Measurements from ENCODE around the gene SNX5. TPM values are rescaled to one million over a fixed set of nuclear protein-coding genes. Genes with fewer than 3 reads are reported as not detected.
A peak's percentile ranks its signal among the peaks of the same experiment; 100 is the strongest.

SNX5 gene
- total RNA-seq, 2 experiments from 2014 or later: 127 to 131 TPM

DNA sequence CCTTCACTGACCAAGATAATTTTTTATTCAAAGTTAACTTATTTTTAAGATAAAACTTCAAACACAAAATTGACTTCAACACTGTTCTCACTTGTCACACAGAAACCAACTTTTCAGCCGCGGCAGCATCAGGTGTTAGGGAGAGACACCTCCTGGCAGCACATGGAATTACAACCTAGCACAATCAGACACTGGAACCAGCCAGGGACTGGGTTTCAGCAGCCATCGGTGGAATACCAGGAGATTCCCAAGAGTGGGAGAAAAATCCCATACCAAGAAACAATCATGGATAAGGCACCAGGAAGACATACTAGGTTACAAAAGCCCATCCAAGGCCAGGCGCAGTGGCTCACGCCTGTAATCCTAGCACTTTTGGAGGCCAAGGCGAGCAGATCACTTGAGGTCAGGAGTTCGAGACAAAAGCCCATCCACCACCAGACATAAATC lies 70.0 kb downstream of the SNX5 start:
- peak; percentile 56 for DNase-seq
- Mint-ChIP-seq H3K27me3 (peaks cover 42% of the 10 kb centered on the region), H3K9me3 (no peaks in the 10 kb centered on the region), H3K36me3 (no peaks in the 10 kb centered on the region), H3K4me1 (peaks cover 10% of the 10 kb centered on the region), H3K27ac (no peak overlapping the region), H3K4me3 (no peak overlapping the region)
- POLR2A ChIA-PET: no interaction called here
- ATAC-seq (ENCODE audit: low read depth): peak; percentile 53

DNA sequence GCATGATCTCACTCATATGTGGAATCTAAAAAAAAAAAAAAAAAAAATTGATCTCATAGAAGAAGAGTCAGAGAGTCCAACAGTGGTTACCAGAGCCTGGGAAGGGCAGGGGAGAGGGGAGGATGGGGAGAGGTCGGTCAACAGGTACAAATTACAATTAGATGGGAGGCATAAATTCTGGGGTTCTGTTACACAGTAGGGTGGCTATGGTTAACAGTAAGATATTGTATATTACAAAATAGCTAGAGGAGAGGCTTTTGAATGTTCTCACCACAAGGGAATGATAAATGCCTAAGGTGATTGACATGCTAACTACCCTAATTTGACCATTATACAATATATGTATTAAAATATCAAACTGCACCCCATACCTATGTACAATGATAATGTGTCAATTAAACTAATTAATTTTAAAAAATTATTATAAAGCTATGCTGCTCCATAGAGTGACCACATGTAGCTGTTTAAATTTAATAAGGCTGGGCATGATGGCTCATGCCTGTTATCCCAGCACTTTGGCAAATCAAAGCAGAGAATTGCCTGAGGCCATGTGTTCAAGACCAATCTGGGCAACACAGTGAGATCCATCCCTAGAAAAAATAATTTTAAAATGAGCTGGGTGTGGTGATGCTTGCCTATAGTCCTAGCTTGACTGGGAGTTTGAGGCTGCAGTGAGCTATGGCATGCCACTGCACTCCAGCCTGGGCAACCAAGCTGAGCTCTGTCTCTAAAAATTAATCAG lies 70.9 kb downstream of the SNX5 start:
- Mint-ChIP-seq H3K36me3 (no peaks in the 10 kb centered on the region), H3K4me1 (peaks cover 10% of the 10 kb centered on the region), H3K27me3 (peaks cover 38% of the 10 kb centered on the region), H3K27ac (no peak overlapping the region), H3K4me3 (no peak overlapping the region), H3K9me3 (no peaks in the 10 kb centered on the region)
- POLR2A ChIA-PET: interaction anchor here (0.6 kb wide), 1 partner anchor 332 kb away, joined by 4 read pairs; no protein-coding TSS in a partner anchor
- ATAC-seq (ENCODE audit: low read depth) (no peak), DNase-seq (no peak)

DNA sequence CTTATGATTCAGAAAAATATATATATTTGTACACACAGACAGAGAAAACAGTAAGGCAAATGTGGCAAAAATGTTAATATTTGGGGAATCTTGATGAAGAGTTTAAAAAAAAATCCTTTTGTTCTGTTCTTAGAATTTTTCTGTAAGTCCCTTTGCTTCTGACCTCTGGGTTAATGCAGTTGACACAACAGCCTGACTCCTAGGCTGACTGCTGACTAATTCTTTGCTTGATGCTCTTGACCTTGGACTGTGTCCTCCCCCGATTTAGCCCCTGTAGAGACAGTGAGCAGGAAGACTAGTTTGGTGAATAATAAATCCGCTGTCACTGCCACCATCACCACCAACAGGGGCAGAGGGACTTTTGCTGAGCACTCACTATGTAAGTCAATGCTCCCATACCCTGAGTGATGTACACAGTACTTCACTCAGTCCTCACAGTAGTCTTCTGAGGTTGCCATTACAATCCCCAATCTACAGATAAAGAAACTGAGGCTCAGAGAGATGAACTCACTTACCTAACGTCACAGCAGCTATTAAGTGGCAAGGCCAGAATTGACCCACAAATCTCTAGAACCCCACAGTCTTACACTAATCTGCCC lies 71.7 kb downstream of the SNX5 start:
- Mint-ChIP-seq H3K4me1 (peaks cover 10% of the 10 kb centered on the region), H3K27ac (no peak overlapping the region), H3K4me3 (no peak overlapping the region), H3K36me3 (no peaks in the 10 kb centered on the region), H3K9me3 (no peaks in the 10 kb centered on the region), H3K27me3 (peaks cover 43% of the 10 kb centered on the region)
- DNase-seq: no peak
- POLR2A ChIA-PET: no interaction called here
- no peak for ATAC-seq (ENCODE audit: low read depth)

DNA sequence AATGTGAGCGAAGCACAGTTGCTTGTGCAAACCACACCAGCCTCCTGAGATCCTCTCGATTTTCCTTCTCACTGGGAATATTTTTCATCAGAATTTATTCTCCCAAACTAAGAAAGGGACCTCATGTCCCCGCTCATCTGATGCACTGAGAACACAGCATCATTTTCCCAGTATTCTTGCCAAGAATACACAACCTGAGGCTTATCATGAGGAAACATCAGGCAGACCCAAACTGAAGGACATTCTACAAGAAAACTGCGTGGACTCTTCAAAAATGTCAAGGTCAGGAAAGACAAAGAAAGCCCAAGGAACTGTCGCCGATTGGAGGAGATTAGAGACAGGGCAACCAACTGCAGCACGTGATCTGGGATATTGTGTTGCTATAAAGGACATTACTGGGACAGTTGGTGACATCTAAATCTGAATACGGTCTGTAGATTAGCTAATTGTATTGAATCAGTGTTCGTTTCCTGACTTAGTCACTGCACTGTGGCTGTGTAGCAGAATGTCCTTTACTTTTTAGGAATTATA lies 72.3 kb downstream of the SNX5 start:
- Mint-ChIP-seq H3K4me1 (peaks cover 10% of the 10 kb centered on the region), H3K4me3 (peak overlapping the region; percentile 65), H3K9me3 (no peaks in the 10 kb centered on the region), H3K27ac (no peak overlapping the region), H3K36me3 (no peaks in the 10 kb centered on the region), H3K27me3 (peaks cover 48% of the 10 kb centered on the region)
- DNase-seq (no peak), ATAC-seq (ENCODE audit: low read depth) (no peak)
- POLR2A ChIA-PET: interaction anchor here (1.3 kb wide), 1 partner anchor 391 kb away, joined by 5 read pairs; no protein-coding TSS in a partner anchor

DNA sequence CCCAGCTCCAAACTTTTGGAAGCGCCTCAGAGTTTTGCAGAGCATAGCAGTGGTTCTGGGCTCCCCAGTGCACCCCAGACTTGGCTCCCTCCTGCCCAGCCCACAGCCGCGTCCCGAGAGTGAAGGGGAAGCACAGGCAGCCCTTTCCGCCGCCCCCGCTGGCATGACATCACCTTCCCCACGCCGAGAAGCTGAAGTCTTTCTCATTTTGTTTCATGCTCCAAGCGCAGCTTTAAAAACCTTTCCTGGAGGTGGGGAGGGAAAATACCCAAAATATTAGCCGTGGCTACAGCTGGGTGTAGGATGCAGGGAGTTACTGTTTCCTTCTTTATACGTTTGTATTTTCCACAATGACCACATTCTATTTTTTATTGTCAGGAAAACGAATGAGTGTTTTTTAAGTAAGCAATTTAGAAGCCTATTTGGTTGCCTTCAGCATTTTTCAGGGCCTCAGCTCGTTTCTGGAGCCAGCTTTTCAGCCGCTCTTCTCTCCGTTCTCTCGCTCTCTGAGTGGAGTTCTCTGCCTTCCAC lies 72.9 kb downstream of the SNX5 start:
- peak; percentile 53 for DNase-seq
- H3K27me3 Mint-ChIP-seq: peaks cover 48% of the 10 kb centered on the region

DNA sequence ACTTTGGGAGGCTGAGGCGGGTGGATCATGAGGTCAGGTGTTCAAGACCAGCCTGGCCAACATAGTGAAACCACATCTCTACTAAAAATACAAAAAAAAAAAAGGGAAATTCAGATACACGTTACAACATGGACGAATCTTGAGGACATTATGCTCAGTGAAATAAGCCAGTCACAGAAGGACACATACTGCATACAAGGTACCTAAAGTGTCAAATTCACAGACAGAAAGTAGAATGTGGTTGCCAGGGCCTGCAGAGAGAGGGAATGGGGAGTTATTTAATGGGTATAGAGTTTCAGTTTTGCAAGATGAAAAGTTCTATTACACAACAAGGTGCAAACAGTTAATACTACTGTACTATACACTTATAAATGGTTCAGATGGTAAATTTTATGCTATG lies 75.1 kb downstream of the SNX5 start:
- POLR2A ChIA-PET: no interaction called here
- H3K9me3 Mint-ChIP-seq: peaks cover 5% of the 10 kb centered on the region

More for the DNA sequence above, 72.9 kb downstream of the SNX5 start:
- H3K27ac Mint-ChIP-seq: no peak overlapping the region
- peak; percentile 75 for ATAC-seq (ENCODE audit: low read depth)
- H3K4me3 Mint-ChIP-seq: peak overlapping the region; percentile 65
- POLR2A ChIA-PET: interaction anchor here (1.3 kb wide), 1 partner anchor 390 kb away, joined by 5 read pairs; no protein-coding TSS in a partner anchor
- H3K4me1 Mint-ChIP-seq: peaks cover 10% of the 10 kb centered on the region
- H3K9me3 Mint-ChIP-seq: no peaks in the 10 kb centered on the region
- no peaks in the 10 kb centered on the region for H3K36me3 Mint-ChIP-seq

DNA sequence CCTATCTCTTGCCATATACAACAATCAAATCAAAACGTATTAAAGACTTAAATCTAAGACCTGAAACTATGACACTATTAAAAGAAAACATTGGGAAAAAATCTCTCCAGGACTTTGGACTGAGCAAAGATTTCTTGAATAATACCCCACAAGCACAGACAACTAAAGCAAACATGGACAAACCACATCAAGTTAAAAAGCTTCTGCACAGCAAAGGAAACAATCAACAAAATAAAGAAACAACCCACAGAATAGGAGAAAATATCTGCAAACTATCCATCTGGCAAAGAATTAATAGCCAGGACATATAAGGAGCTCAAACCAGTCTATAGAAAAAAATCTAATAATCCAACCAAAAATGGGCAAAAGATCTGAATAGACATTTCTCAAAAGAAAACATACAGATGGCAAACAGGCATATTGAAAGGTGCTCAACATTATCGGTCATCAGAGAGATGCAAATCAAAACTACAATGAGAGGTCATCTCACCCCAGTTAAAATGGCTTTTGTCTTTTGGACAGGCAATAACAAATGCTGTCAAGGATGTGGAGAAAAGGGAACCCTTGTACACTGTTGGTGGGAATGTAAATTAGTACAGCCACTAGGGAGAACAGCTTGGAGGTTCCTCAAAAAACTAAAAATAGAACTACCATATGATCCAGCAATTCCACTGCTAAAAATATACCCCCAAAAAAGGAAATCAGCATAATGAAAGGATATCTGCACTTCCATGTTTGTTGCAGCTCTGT lies 76.2 kb downstream of the SNX5 start:
- DNase-seq: no peak
- ATAC-seq (ENCODE audit: low read depth): no peak
- Mint-ChIP-seq H3K27me3 (peaks cover 32% of the 10 kb centered on the region), H3K36me3 (peaks cover 1% of the 10 kb centered on the region), H3K4me1 (peaks cover 10% of the 10 kb centered on the region), H3K4me3 (no peak overlapping the region), H3K27ac (no peak overlapping the region), H3K9me3 (peaks cover 5% of the 10 kb centered on the region)
- POLR2A ChIA-PET: no interaction called here

More for the DNA sequence above, 75.1 kb downstream of the SNX5 start:
- DNase-seq (no peak), ATAC-seq (ENCODE audit: low read depth) (no peak)
- H3K27me3 Mint-ChIP-seq: peaks cover 37% of the 10 kb centered on the region
- peaks cover 10% of the 10 kb centered on the region for H3K4me1 Mint-ChIP-seq
- no peak overlapping the region for H3K27ac Mint-ChIP-seq
- peaks cover 1% of the 10 kb centered on the region for H3K36me3 Mint-ChIP-seq
- H3K4me3 Mint-ChIP-seq: no peak overlapping the region

Other genes with a start within 250 kb of the SNX5 start
- gene MGME1, start 224 bp upstream of the SNX5 start, total RNA-seq: 10 to 100 TPM; 32.2 to 37.5 TPM
- not detected for gene OVOL2, start 89.1 kb upstream of the SNX5 start, total RNA-seq
- gene KAT14, start 169.1 kb upstream of the SNX5 start, total RNA-seq: 10 to 100 TPM; 17.7 to 18.0 TPM
- 10 to 100 TPM; 13.1 to 15.7 TPM for gene PET117, start 169.1 kb upstream of the SNX5 start, total RNA-seq

All from activated naive CD8-positive, alpha-beta T cell treated with anti-CD3 and anti-CD28 coated beads, Interleukin-2, amount 10 ng/mL, durations not matched to agents 7 days and 5 days (primary cell).